KG1 (cell line): ENCODE data around the gene LAGE3.

ENCODE experiments used
- DNase-seq: peaks from one replicate; lab custom pipeline; 2025; lab: John Stamatoyannopoulos, UW

LAGE3 gene

GRCh38 chrX:154478728-154479622 lies at the start of gene LAGE3:
LAGE3 (minus strand) TSS chrX:154479281; CDS start chrX:154478915, 366 bp downstream.
- DNase-seq = peak; percentile 37

GRCh38 chrX:154526901-154527675 lies 48.0 kb upstream of the LAGE3 start:
- peak; percentile 8 for DNase-seq

- no peak for DNase-seq
Observed at GRCh38 chrX:154525606-154526490, 46.8 kb upstream of the LAGE3 start.

GRCh38 chrX:154519389-154519788 lies 40.3 kb upstream of the LAGE3 start:
- no peak for DNase-seq

- DNase-seq = no peak
Observed at GRCh38 chrX:154517101-154517781, 38.2 kb upstream of the LAGE3 start.

GRCh38 chrX:154516656-154517100 lies 37.6 kb upstream of the LAGE3 start:
- DNase-seq = no peak

GRCh38 chrX:154515966-154516655 lies 37.0 kb upstream of the LAGE3 start, which contains the start of gene FAM3A:
FAM3A (minus strand) TSS chrX:154516232; CDS start chrX:154515772, 460 bp downstream.
- DNase-seq = peak; percentile 40

GRCh38 chrX:154515090-154515965 lies 36.2 kb upstream of the LAGE3 start:
- DNase-seq = peak; percentile 1

GRCh38 chrX:154513716-154514115 lies 34.6 kb upstream of the LAGE3 start:
- no peak for DNase-seq

GRCh38 chrX:154512879-154513553 lies 33.9 kb upstream of the LAGE3 start:
- no peak for DNase-seq

- no peak for DNase-seq
Observed at GRCh38 chrX:154511761-154512160, 32.7 kb upstream of the LAGE3 start.

GRCh38 chrX:154509455-154509854 lies 30.4 kb upstream of the LAGE3 start:
- DNase-seq = no peak

GRCh38 chrX:154508384-154508745 lies 29.3 kb upstream of the LAGE3 start:
- DNase-seq = no peak

- DNase-seq = no peak
Observed at GRCh38 chrX:154507673-154508383, 28.7 kb upstream of the LAGE3 start.

- no peak for DNase-seq
Observed at GRCh38 chrX:154506483-154507332, 27.6 kb upstream of the LAGE3 start.

- DNase-seq = no peak
Observed at GRCh38 chrX:154505734-154506133, 26.7 kb upstream of the LAGE3 start.

GRCh38 chrX:154502989-154503388 lies 23.9 kb upstream of the LAGE3 start:
- DNase-seq = no peak
